Stimulated activated CD8-positive, alpha-beta memory T cell treated with anti-CD3 and anti-CD28 coated beads, Interleukin-7, amount 100 ng/mL, for 4 hours (primary cell): ENCODE measurements around the gene PRKCSH.
"Not testable (repeated sequence)": the region's sequence is repeated elsewhere in the genome, so short reads cannot be mapped to it uniquely, and the experiment has no call there.

Experiments
- DNase-seq, 2 donors: peaks; one replicate each; pipeline ENCODE4 v3.0.0-alpha.2; 2020; ENCODE audit warnings: low read depth in 2 of 2

PRKCSH gene, protein sequence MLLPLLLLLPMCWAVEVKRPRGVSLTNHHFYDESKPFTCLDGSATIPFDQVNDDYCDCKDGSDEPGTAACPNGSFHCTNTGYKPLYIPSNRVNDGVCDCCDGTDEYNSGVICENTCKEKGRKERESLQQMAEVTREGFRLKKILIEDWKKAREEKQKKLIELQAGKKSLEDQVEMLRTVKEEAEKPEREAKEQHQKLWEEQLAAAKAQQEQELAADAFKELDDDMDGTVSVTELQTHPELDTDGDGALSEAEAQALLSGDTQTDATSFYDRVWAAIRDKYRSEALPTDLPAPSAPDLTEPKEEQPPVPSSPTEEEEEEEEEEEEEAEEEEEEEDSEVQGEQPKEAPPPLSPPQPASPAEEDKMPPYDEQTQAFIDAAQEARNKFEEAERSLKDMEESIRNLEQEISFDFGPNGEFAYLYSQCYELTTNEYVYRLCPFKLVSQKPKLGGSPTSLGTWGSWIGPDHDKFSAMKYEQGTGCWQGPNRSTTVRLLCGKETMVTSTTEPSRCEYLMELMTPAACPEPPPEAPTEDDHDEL

DNA sequence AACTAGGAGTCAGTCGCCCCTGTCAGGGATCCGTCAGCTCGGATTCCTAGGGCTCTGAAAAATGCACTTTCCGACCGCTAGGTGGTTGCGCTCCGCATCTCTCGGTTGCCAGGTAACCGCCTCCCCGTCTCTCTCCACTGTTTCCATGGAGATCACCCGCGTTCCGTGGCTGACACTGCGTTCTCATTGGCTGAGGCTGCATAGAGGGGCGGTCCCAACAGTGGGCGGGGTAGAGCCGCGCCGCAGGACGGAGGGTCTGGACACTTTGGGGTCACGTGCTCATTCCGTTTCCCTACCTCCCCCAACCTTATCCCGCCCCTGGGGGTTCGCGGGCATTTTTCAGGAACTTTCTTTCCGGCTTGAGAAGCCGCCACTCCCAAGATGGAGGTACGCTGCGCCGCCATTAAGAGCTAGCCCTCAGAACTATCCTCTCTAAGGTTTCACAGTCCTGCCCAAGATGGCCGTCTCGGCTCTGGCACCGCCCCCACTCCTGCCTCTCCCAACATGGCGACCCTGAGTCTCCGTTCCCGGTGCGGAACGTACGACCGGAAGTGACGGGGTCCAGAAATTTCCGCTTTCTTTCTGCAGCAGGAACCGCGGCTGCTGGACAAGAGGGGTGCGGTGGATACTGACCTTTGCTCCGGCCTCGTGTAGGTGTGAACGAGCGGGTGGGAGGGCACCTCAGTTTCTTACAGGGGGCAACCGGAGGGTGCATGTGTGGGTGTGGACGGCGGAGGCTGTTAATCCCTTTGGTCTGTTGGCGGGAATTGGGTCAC is at the start of gene PRKCSH, which contains the start of gene ODAD3:
PRKCSH (plus strand) TSS at position 579 of the 776 bp plus-strand sequence. CDS start 483 bp downstream, outside the sequence.
ODAD3 (minus strand) TSS at position 65 of the 776 bp plus-strand sequence. CDS start 105 bp downstream, outside the sequence.
- DNase-seq = peak; percentile 96 to 99

DNA sequence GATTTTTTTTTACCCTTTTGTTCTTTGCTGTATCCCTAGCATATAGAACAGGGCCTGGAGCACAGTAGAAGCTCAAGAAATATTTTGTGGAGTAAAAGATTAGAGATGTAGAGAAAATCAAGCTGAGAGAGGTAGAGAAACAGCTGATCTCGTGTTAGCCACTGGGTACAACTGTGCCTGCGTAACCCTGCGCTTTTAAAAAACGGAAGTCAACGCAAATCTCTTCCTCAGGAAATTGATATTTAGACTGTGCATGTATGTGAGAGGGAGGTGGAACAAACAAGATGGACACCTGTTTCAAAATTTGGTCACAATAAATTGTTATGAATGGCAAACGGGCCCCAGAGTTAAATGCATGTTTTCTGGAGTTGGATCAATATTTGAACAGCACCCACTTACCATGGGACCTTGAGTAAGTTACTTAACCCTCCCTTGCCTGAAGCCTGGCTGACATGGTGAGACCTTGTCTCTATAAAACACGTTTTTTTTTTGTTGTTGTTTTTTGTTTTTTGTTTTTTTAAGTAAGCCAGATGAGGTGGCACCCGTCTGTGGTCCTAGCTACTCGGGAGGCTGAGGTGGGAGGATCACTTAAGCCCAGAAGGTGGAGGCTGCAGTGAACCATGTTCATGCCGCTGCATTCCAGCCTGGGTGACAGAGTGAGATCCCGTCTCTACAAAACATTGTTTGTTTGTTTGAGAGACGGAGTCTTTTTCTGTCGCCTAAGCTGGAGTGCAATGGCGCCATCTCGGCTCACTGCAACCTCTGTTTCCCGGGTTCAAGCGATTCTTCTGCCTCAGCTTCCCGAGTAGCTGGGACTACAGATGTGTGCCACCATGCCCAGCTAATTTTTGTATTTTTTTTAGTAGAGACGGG is 48.0 kb upstream of the PRKCSH start:
- no peak for DNase-seq

DNA sequence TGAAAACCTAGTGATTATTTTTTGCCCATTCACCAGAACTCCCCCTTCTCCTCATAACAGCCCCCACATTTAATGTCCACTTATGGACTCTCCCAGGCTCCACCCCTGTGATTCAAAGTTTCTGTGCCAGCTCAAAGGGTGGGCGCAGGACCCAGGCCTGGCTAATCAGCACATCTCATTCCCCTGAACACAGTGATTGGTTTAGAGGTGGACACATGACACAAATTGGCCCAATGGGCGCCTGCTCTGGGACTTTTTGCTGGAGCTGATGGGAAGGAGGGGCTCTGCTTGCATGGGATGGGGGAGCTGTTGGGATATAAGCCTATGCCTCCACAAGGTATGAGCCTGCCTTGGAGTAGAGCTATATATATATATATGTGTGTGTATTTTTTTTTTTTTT is 45.1 kb upstream of the PRKCSH start:
- no peak for DNase-seq

DNA sequence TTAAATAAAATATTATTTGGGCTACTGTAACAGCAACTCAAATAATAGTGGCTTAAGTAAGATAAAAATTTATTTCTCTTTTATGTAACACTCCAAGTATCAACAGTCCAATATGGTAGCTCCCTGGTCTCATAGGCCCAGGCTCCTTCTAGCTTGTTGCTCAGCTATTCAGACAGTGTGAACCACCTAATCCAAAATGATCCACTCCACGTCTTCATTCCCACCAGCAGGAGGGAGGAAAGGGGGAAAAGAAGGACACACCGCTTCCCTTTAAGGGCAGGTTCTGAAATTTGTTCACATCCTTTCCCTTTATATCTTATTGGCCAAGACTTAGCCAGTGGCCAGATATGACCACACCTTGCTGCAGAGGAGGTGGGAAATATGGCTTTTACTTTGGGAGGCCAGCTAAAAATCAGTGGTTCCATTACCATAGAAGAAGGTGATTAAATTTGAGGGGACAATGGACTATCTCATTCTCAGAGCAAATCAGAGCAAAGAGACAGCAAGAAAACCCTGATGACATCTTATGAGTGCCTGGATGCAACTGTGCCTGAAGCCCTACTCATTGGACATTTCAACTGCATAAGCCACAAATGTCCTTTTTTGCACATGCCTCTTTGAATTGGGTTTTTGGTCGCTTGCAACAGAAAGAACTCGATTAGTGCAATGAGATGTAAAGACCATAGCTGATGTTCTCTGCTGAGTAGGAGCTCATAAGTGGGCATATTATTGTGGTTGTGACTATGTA is 44.3 kb upstream of the PRKCSH start:
- DNase-seq = no peak

DNA sequence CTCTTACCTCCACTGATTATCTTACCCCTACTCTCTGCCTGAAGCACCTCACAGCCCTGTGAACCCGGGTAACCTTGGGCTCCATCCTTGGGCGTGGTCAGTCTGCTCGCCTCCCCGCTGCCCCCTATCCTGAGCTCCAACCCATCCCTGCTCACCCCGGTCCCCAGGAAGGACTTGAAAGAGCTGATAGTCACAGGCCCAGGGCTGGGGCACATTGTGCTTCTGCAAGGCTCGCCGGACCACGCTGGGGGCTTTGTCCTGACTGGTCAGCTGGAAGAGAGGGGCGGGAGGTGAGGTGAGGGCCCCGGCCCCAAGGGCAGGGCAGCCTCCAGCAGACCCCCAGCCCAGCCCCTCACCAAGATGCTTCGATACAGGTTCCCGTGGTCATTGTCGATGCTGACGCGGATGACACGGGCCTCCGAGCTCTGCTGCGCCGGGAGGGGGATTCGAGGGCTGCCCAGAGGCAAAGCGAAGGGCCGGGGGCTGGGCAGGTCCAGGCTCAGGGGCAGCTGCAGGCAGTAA is 38.3 kb upstream of the PRKCSH start:
- no peak for DNase-seq

DNA sequence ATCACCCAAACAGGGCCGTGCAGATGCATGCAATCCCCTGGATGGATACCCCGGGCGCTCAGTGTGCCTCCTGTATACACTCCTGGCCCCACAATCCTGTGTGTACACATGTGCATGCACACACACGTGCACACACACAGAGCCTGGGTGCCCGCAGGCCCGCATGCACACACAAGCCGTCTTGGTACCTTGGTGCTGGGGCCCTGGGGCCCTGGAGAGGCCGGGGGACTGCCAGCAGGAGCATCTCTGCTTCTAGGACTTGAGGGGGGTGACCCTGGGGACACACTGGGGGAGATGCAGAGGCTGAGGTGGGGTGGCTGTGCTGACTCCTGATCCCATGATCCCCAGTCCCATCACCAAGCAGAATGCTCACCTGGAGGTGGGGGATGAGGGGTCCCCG is 35.8 kb upstream of the PRKCSH start:
- no peak for DNase-seq

DNA sequence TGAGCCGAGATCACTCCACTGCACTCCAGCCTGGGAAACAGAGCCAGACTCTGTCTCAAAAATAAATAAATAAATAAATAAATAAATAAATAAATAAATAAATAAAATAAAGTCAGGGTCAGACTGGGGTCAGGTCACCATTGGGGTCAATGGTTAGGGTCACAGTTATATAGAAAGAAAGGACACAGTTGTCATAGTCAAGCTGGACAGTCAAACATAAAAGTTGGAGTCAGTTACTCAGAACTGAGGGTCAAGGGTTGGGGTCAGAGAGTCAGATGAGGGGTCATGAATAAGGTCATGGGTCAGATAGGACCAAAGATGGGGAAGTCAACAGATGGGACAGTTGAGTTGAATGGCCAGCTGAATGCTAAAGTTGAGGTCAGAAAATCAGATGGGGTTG is 34.6 kb upstream of the PRKCSH start:
- DNase-seq = no peak

DNA sequence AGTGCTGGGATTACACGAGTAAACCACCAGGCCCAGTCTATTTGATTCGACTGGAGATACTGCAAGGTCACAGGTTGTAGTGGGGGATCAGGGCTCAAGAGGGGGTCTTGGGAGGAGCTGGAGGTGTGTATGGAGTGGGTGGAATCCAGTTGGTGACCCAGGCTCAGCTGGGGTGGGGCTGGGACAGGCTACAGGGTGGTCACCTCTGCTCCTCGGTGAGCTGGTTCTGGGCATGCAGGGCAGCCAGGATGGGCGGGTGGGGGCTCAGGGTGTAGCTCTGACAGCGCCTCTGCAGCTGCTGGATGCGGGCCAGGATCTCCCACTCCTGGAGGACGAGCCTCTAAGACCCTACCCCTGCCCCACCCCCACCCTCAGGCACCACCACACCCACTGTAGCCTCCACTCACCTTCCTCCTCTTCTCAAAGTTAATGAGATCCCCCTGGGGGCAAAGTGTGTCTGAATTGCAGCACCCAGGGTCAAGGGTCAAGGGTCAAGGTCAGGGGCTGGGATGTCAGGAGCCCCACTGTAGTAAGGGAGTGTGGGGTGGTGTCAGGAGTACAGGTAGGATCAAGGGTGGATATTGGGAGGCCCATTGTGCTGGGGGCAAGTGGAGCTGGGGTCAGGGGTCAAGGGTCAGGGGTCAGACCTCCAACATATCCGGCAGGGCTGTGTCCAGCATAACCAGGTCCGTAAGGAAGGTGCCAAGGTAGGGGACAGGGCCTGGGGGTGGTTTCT is 33.5 kb upstream of the PRKCSH start:
- no peak for DNase-seq

DNA sequence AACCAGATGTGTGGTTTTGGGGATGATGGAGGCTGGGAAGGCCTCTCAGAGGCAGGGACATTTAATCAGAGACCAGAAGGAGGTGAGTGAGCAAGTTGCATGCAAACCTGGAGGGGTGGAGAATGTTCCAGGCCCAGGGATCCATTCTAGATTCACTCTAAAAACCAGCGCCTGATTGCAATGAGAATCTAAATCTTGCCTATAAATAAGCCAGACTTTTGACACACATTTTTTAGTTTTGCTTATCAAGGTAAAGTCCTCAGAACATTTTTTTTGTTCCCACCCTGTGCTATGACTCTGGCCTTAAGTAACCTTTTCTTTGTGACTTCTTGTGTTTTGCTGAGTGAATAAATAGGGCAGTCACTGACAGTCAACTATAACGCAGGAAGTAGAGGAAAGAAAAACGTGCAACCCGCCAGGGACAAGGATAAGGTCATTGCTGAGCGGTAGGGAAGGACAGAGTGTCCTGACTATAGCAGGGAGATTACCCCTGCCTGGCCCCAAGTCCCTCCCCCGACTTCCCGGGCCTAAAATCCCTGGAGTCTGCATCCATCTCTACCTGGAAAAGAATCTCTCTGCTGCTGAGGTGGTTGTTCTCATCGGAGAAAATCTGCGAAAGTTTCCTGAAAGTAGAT is 30.7 kb upstream of the PRKCSH start:
- DNase-seq = no peak

DNA sequence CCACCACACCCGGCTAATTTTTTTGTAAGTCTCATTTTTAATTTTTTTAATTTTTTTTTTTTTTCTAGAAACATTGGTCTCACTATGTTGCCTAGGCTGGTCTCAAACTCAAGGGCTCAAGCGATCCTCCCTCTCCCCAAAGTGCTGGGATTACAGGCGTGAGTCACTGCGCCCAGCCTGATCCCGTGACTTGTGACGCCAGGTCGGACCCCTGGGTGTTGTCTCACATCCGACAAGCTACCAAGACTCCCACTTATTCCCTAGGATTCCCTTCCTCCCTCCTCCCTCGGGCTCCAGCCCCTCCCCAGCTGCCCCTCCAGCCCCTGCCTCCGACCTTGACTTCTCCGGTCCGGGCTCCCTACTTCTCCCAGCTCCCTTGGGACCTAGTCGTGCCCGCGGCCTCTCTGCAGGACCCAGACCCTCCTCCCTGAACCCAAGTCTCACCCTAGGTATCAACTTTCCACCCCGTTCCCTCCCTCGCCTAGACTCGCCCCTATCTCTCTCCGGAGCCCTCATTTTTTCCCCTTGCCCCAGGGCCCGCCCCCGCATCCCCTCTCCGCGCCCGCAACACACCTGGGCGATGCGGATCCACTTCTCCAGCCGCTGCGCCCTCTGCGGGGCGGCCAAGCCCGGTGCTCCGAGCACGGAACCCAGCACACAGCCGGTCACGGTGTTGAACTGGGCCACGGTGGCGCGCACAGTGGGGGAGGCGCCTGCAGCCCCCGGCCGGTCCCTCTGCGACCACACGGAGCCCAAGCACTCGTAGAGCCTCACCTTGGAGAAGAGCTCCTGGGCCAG is 29.4 kb upstream of the PRKCSH start:
- DNase-seq = peak; percentile 12 to 29

DNA sequence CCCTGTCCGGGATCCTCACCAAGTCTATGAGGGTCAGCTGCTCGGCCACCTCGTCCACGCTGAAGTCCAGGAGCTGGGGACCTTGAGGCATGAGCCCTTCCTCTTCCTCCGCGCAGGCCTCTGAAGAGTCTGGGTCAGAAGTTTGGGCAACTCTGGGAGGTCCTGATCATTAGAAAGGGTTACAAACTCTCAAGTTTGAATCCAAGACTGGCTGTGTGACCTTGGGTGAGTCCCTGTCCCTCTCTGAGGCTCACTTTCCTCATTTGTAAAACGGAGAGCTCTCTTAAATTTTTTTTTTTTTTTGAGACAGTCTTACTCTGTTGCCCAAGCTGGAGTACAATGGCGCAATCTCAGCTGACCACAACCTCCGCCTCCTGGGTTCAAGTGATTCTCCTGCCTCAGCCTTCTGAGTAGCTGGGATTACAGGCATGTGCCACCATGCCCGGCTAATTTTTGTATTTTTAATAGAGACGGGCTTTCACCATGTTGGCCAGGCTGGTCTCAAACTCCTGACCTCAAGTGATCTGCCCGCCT is 28.7 kb upstream of the PRKCSH start:
- DNase-seq = not testable (repeated sequence)

DNA sequence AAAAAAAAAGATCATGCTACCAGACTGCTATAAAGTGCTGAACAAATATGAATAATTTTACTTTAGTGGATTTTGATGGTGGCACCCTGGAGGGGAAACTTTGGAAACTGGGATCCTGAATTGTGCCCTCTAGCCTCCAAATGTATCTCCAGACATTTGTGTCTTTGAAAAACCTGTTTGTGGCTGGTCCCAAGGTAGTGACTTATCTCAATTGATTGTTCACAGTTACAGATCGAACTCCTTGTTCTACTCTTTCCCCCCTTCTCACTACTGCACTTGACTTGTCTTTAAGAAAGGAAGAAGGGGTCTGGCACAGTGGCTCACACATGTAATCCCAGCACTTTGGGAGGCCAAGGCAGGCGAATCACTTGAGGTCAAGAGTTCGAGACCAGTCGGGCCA is 26.8 kb upstream of the PRKCSH start:
- no peak for DNase-seq

DNA sequence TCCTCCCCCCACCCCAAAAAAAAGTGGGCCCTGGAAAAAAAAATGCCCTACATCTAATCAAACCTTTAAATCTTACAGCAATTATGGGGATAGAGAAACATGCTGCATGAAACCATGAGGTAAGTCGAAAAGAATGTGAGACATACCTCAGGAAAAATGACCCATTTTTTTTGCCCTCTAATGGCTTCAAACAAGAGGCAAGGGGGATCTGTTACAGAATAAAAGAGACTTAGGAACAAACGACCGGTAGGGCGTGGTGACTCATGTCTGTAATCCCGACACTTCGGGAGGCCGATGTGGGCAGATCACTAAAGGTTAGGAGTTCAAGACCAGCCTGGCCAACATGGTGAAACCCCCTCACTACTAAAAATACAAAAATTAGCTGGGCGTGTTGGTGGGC is 24.8 kb upstream of the PRKCSH start:
- DNase-seq = no peak

DNA sequence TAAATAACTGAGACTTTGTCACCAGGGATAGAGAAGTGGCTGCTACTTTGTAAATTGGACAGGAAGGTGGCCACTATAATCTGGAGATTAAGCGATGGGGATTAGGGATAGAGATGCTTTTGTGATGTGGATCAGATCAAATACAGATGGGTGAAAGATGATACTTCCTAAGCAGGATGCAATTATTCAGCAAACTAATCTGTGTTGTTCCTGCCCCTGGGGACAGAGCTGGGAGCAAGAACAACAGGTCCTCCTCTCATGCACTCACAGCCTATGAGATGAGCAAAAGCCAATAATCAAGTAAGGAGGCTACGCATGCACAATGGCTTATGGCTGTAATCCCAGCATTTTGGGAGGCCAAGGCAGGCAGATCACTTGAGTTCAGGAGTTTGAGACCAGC is 20.9 kb upstream of the PRKCSH start:
- DNase-seq = no peak

DNA sequence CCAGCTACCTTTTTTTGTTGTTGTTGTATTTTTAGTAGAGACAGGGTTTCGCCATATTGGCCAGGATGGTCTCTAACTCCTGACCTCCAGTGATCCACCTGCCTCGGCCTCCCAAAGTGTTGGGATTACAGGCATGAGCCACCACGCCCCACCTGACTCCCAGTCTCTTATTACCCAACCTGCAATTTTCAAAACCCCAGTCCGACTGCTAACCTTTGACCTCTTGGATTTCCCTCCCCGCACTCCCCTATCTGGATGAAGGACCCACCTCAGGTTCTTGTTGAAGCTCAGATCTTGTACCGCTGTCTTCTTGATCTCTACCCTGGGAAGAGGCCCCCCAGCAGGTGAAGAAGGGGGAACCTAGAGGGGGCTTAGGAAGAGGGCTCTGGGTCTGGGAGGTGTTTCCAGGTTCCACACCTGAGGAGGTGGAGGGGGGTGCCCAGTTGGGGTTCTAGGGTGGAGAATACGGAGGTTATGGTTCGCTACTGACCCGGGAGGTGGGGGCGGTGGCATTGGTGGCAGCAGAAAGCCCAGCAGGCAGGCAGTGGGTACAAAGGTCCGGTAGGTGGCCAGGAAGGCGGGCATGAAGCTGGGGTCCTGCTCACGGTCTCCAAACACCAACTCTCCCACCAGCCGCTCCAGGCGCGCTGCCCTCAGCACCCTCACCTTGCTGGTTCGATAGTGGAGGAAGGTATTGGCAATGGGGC is 18.9 kb upstream of the PRKCSH start:
- no peak for DNase-seq

DNA sequence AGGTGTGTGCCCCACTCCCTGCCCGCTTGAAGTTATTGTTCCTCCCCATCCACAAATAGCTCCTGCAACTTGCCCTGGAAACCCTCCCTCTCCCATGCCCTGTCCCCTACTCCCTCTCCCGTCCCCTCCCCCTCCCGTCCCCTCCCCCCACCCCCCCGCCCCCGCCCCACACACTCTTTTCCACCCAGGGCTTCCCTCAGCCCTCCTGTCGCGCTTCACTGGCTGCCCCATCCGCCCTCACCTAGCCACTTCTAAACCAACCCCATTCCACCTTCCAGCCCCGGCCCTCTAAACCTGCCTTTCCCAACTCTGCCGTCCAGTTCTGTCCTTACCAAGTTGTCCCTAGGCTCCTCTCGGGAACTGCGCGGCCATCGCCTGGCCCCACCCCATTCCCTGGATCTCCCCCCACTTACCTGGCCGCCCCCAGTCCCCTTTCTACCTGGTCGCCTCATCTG is 17.3 kb upstream of the PRKCSH start:
- no peak for DNase-seq
